HUES64 (cell line): ENCODE data around the gene ABL2.
"Not testable (repeated sequence)": the region's sequence is repeated elsewhere in the genome, so short reads cannot be mapped to it uniquely, and the experiment has no call there.

Experiments
- H3K27ac ChIP-seq: 2 replicates; pipeline ENCODE4 v1.7.0; 2013; ENCODE audit warnings: low read depth, low read length, inconsistent platforms
- H3K27me3 ChIP-seq: 2 replicates; pipeline ENCODE4 v1.6.1; 2013; ENCODE audit warnings: mild to moderate bottlenecking, low read length; ENCODE audit not compliant: insufficient read depth
- H3K36me3 ChIP-seq: 2 replicates; pipeline ENCODE4 v1.6.1; 2013; ENCODE audit warnings: mild to moderate bottlenecking, low read length; ENCODE audit not compliant: insufficient read depth
- H3K4me1 ChIP-seq: 2 replicates; pipeline ENCODE4 v1.6.1; 2013; ENCODE audit warnings: mild to moderate bottlenecking, low read length, moderate library complexity; ENCODE audit not compliant: insufficient read depth
- H3K4me3 ChIP-seq: 2 replicates; pipeline ENCODE4 v1.5.1; 2013; ENCODE audit warnings: mild to moderate bottlenecking, low read length, moderate library complexity
- H3K9ac ChIP-seq: 2 replicates; pipeline ENCODE4 v1.6.1; 2013; ENCODE audit warnings: mild to moderate bottlenecking, low read depth, low read length
- H3K9me3 ChIP-seq: 2 replicates; pipeline ENCODE4 v1.6.1; 2013; ENCODE audit warnings: low read depth, low read length; ENCODE audit not compliant: insufficient read depth
- WGBS: fragments of 150-250, 120-280 bp; methylation state at CpG from one replicate; pipeline ENCODE4 v1.1.7; 2013; ENCODE audit warnings: missing lambda C conversion rate; 5-methylcytosine and 5-hydroxymethylcytosine counted together

Gene ABL2

DNA sequence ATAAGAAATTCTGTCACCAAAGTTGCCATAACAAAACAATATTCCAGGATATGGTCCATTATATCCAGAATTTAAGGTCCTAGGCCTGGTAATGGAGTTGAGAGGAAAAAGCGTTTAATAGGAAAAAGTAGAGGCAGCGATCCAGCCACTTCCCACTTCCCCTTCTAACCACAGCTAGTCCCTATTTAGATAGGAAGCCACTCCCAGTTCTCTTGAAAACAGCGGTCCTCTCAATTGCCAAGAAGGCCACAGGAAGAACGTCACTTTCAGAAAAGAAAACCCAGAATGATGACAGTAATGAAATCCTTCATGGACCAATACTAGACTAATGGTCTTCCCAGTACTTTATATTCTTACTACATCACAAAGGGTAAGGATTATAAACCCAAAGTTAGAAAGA lies 38.6 kb downstream of the ABL2 start:
- Histone ChIP-seq H3K27ac (no peak overlapping the region), H3K36me3 (no peaks in the 10 kb centered on the region), H3K27me3 (no peaks in the 10 kb centered on the region), H3K9me3 (no peaks in the 10 kb centered on the region), H3K4me3 (no peak overlapping the region), H3K9ac (no peak overlapping the region), H3K4me1 (no peaks in the 10 kb centered on the region)
- WGBS: 63% methylated on average over 3 of the region's 4 CpGs

DNA sequence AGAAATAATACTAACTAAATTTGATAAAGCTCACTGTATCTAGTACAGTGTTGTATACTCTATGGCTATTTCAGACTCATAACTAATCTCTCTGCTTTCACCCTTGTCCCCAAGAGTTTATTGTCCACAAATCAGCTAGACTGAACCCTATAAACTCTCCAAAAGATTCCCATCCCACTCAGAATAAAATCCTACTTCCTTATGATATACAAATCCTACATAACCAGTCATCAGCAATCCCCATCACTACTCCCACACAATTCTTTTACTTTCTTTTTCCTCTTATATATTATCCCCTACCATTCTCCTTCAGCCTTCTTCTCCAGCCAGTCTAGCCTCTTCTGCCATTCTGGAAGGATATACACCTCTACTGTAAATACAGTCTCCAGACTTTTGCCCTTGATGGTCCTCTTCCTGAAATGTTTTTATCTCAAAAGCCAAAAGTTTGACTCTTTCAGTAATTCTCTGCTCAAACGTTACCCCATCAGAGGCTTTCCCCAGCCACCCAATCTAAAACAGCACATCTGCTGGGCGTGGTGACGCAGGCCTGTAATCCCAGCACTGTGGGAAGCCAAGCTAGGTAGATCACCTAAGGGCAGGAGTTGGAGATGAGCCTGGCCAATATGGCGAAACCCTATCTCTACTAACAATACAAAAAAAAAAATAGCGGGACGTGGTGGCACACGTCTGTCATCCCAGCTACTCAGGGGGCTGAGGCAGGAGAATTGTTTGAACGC lies 41.6 kb downstream of the ABL2 start:
- Histone ChIP-seq H3K27ac (no peak overlapping the region), H3K4me1 (no peaks in the 10 kb centered on the region), H3K9me3 (no peaks in the 10 kb centered on the region), H3K27me3 (no peaks in the 10 kb centered on the region), H3K4me3 (no peak overlapping the region), H3K36me3 (no peaks in the 10 kb centered on the region), H3K9ac (no peak overlapping the region)
- WGBS: 93% methylated on average over 8 of the region's 8 CpGs

DNA sequence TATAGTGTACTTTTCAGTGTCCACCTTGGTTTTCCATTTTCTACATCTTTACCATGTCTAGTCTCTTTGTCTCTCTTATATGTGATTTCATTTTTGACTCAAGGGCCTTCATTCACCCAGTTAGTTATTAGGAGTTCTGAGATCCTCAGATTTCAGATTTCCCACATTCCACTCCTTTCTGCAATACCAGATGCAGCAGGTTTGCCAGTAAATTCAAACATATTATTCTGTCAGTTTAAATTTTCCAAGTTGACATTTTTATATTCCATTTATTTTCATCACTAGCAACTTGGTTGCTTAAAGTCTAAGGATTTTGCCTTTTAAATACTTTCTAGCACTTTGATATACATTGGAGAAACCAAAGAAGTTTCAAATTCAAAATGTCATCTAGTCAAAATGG lies 42.4 kb downstream of the ABL2 start:
- Histone ChIP-seq H3K27ac (no peak overlapping the region), H3K27me3 (no peaks in the 10 kb centered on the region), H3K4me3 (no peak overlapping the region), H3K9ac (no peak overlapping the region), H3K36me3 (no peaks in the 10 kb centered on the region), H3K9me3 (no peaks in the 10 kb centered on the region), H3K4me1 (no peaks in the 10 kb centered on the region)

DNA sequence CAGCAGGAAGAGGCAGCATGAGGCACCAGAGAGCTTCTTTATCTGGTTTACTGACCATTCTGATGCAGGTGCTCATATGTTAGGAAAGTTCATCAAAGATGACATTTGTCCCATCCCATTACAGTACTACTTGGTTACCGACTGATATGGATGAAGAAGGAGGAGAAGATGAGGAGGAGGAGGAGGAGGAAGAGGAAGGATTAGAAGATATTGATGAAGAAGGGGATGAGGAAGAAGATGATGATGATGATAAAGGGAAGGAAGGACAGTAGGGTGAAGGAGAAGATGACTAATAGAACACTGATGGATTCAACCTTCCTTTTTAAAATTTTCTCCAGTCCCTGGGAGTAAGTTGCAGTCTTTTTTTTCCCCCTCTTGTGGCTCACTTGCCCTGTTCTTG lies 45.1 kb downstream of the ABL2 start:
- H3K27ac ChIP-seq: no peak overlapping the region
- no peak overlapping the region for H3K9ac ChIP-seq
- WGBS: 90% methylated on average over 1 of the region's 1 CpG
- no peaks in the 10 kb centered on the region for H3K4me1 ChIP-seq
- H3K36me3 ChIP-seq: no peaks in the 10 kb centered on the region
- no peaks in the 10 kb centered on the region for H3K27me3 ChIP-seq
- no peak overlapping the region for H3K4me3 ChIP-seq
- H3K9me3 ChIP-seq: no peaks in the 10 kb centered on the region

DNA sequence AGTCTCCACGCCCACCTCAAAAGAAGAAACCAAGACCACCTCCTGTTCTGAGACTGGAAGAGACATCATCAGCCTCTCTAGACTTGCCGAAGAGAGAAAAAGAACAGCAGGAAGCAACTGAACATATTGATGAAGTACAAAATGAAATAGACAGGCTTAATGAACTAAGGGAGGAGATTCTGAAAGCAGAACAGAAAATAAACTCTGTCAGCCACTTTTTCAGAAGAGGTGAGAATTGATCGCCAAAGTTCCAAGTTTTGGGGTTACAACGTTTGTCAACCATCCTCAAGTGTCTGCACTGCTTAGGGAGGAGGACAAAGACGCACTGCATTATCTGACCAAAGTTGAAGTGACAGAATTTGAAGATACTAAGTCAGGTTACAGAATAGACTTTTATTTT lies 45.6 kb downstream of the ABL2 start:
- Histone ChIP-seq H3K27ac (no peak overlapping the region), H3K4me3 (no peak overlapping the region), H3K9ac (no peak overlapping the region), H3K27me3 (no peaks in the 10 kb centered on the region), H3K36me3 (no peaks in the 10 kb centered on the region), H3K9me3 (no peaks in the 10 kb centered on the region), H3K4me1 (no peaks in the 10 kb centered on the region)
- 94% methylated on average over 5 of the region's 5 CpGs for WGBS

DNA sequence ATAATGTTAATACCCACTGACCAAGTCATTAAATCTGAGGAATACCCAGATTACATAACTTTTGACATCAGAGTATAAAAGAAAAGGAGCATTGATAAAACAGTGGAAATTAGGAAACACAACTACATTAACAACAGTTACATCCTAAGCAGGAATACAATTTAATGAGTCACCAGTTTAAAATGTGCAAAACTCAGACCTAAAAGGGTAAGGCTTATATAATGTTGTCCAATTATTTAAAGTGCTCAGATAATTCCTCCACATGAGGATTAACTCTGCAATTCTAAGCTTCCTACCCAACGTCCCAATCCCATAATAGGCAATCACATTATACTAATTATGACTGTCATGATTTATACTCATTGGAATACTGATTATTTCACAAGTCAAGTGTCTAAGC lies 50.5 kb downstream of the ABL2 start:
- no peaks in the 10 kb centered on the region for H3K36me3 ChIP-seq
- no peak overlapping the region for H3K9ac ChIP-seq
- no peaks in the 10 kb centered on the region; the same call in 1 of the 2 replicates for H3K4me1 ChIP-seq
- no peak overlapping the region for H3K27ac ChIP-seq
- WGBS: no CpG with 5 or more reads among the region's 1 CpG
- no peaks in the 10 kb centered on the region for H3K9me3 ChIP-seq
- H3K27me3 ChIP-seq: no peaks in the 10 kb centered on the region
- no peak overlapping the region for H3K4me3 ChIP-seq

DNA sequence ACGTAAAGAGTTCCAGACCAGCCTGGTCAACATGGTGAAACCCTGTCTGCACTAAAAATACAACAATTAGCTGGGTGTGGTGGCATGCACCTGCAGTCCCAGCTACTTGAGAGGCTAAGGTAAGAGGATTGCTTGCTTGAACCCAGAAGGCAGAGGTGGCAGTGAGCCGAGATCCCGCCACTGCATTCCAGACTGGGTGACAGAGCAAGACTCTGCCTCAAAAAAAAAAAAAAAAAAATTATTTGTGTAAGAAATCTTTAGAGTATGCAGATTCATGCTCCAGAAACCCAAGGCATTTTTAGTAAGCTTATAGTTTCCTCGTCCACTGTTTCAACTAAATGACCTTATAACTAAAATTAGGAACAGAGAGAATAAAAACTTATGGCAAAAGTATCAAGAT lies 51.3 kb downstream of the ABL2 start:
- no peaks in the 10 kb centered on the region for H3K36me3 ChIP-seq
- H3K4me3 ChIP-seq: no peak overlapping the region
- 90% methylated on average over 2 of the region's 4 CpGs for WGBS
- no peaks in the 10 kb centered on the region for H3K9me3 ChIP-seq
- no peak overlapping the region for H3K9ac ChIP-seq
- H3K27me3 ChIP-seq: no peaks in the 10 kb centered on the region
- H3K4me1 ChIP-seq: no peaks in the 10 kb centered on the region; the same call in 1 of the 2 replicates
- H3K27ac ChIP-seq: no peak overlapping the region

DNA sequence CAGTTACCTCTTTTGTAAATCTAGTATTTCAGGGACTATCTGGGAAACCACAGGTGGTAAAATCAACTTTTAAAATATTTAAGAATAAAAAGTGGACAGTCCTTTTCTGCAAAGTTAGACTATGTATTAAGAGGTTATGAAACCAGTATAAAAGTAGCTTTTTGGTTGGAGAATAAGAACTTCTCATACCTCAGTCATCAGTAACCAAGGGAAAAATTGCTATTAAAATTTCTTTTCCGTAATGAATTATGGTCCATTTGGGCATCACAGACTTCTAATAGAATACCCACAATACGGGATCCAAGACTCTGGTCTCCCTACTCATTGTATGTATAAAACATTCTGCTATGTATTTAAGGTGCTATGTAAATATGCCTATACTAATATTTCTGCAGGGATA lies 51.9 kb downstream of the ABL2 start:
- no peaks in the 10 kb centered on the region for H3K9me3 ChIP-seq
- H3K27ac ChIP-seq: no peak overlapping the region
- H3K36me3 ChIP-seq: no peaks in the 10 kb centered on the region
- no peak overlapping the region for H3K9ac ChIP-seq
- no peaks in the 10 kb centered on the region for H3K27me3 ChIP-seq
- no peak overlapping the region for H3K4me3 ChIP-seq
- H3K4me1 ChIP-seq: no peaks in the 10 kb centered on the region; the same call in 1 of the 2 replicates
- WGBS: 90% methylated on average over 2 of the region's 2 CpGs

DNA sequence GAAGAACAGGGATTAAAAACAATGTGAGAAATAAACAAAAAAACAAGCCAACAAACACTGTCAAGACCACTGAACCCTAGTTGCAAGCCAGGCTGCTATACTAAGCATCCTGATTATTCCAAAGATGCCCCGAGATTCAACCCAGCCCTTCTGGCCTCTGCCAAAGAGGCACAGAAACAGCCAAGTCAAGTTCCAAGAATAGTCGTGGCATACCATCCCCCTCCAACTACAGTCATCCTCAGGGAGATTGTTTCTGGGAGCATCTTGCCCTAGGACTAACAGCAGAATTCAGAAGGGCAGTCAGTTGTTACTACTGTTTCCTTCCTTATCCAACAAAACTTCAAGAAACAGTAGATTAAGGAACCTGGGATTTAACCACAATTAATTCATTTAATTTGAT lies 52.3 kb downstream of the ABL2 start:
- 77% methylated on average over 2 of the region's 2 CpGs for WGBS
- Histone ChIP-seq H3K9me3 (no peaks in the 10 kb centered on the region), H3K4me3 (no peak overlapping the region), H3K27ac (no peak overlapping the region), H3K9ac (no peak overlapping the region), H3K4me1 (no peaks in the 10 kb centered on the region; the same call in 1 of the 2 replicates), H3K27me3 (no peaks in the 10 kb centered on the region), H3K36me3 (no peaks in the 10 kb centered on the region)

DNA sequence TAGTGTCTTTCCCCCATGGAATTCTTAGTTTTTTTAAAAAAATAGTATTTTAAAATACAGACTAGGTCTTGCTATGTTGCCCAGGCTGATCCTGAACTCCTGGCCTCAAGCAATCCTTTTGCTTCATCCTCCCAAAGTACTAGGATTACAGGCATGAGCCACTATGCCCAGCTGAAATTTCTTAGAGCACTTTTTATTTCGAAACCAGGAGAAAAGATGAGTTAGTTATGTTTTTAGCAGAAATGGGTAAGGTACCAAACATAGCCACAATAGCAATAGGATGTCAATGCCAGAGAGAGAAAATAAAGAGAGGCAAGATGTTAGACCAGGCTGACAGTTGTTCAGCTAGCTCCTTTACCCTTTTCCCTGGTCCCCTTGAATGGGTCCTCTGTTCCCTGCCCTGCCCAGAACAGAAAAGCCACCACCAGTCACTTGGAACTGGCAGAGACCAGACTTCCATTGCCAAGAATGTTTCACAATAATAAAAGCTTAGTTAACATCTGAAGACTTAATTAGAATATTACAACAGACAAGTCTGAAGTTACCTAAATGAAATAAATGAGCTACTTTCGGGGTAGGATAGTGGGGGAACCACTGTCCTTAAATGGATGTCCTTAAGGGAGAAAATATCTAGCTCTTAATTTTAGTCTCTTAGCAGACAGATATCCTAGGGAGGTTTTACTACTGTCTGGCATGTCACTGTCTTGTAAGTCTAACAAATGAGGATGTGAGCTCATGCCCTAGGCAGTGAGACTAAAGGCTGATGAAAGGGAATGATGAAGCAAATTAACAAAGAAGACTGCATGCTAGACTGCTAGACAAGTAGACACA lies 54.3 kb downstream of the ABL2 start:
- Histone ChIP-seq H3K4me3 (no peak overlapping the region), H3K4me1 (no peaks in the 10 kb centered on the region; the same call in 1 of the 2 replicates), H3K27me3 (no peaks in the 10 kb centered on the region), H3K9ac (no peak overlapping the region), H3K36me3 (no peaks in the 10 kb centered on the region), H3K27ac (no peak overlapping the region), H3K9me3 (no peaks in the 10 kb centered on the region)
- 81% methylated on average over 2 of the region's 2 CpGs for WGBS

DNA sequence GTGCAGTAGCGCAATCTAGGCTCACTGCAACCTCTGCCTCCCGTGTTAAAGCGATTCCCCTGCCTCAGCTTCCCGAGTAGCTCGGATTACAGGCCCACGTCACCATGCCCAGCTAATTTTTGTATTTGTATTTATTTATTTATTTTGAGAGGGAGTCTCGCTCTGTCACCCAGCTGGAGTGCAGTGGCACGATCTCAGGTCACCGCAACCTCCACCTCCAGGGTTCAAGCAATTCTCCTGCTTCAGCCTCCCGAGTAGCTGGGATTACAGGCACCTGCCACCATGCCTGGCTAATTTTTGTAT lies 59.1 kb downstream of the ABL2 start:
- WGBS: 93% methylated on average over 10 of the region's 10 CpGs
- H3K36me3 ChIP-seq, H3K9me3 ChIP-seq, H3K4me1 ChIP-seq, H3K27me3 ChIP-seq, H3K4me3 ChIP-seq, H3K27ac ChIP-seq, H3K9ac ChIP-seq: not testable (repeated sequence)
